ENCODE data around the gene TMEM176B.
A peak's percentile ranks its signal among the peaks of the same experiment; 100 is the strongest.
"Not testable (repeated sequence)": the region's sequence is repeated elsewhere in the genome, so short reads cannot be mapped to it uniquely, and the experiment has no call there.

The TMEM176B gene

DNA sequence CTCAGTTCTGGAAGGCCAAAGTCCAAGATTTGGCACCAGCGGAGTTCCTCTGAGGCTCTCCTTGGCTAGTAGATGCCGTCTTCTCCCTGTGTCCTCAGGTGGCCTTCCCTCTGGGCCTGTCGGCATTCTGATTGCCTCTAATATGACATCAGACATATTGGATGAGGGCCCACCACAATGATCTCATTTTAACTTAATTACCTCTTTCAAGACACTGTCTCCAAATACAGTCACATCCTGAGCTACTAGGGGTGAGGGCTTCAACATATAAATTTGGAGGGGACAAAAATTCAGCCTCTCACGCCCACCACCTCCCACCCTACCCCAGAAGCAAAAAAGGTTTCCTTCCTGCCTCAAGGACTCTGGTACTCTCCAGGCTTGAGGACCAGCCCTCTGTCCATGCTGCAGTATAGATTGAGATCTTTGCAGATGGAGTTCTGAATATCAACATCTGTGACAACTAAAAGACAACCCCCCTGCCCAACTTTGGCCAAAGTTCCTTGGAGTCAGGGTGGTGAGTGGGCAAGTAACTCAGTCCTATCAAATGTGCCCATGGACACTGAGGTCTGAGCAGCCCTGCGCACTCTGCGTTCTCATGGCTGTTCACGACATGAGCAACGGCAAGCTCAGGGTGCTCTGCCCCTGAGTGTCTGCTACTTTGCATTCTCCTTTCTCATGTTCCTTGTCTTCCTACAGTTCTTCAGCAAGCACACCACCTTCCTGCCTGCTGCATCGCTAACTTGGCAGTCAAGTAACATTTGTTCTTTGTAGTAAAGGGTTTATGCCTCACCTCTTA lies 11.5 kb downstream of the TMEM176B start:
- no peak for DNase-seq

GRCh38 chr7:150787321-150788281 lies 12.6 kb downstream of the TMEM176B start:
- no peak for DNase-seq

DNA sequence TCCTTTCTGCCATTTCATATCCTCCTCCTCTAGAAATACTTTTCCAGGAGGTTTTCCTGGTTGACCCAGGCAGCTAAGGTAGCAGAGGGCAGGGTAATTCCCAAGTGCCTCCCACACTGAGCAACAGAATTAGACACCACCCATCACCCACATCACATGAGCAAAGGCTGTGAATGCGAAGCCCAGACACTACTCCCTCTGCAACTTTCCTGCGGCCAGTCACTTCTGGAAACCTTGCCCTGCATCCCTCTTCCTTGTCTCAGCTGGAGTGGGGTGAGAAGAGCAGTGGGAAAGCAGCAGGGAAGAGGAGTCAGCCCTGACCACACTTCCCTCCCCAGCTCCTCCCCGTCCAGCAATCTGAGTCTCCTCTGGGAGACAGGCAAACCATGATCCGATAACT lies 15.2 kb downstream of the TMEM176B start:
- DNase-seq = no peak

DNA sequence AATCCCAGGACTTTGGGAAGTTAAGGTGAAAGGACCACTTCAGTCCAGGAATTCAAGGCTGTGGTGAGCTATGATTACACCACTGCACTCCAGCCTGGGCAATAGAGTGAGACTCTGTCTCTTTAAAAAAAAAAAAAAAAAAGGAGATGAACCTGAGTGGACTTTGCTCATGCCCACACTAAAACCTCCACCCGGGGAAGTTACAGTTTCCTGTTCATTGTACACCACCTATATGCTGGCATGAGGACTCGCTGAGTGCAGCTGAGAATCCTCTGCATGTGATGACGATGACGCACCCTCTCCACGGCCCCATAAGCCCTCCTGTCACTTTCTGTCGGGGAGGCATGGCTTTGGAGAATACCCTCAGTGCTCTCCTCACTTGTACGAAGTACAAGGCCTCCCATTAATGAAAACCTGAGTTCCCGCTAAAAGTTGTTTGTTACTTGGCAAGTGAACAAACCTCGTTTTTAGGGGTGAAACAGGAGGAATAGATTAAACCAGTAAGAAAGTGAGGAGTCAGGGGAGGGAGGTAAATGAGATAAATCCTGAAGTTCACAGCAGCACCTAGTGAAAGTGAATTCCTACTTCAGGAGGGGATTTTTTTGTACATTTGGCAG lies 15.9 kb downstream of the TMEM176B start:
- no peak for DNase-seq

DNA sequence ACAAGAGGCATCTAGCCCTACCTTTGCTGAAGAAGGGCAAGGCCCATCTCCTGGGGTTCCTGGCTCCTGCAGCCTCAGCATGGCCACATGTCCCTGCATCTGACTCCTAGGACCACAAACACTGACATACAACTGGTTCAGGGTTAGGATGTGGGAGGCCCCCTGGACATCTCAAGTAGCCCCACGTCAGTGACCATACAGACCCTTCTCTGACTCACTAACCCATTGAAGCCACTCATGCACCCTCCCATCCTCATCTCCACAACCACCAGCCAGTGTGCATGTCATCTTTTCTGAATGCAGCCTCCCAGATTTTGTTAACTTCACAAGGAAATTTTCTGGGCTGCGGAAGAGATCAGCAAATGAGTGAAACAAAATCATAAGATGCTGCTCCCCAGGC lies 18.2 kb downstream of the TMEM176B start:
- no peak for DNase-seq

DNA sequence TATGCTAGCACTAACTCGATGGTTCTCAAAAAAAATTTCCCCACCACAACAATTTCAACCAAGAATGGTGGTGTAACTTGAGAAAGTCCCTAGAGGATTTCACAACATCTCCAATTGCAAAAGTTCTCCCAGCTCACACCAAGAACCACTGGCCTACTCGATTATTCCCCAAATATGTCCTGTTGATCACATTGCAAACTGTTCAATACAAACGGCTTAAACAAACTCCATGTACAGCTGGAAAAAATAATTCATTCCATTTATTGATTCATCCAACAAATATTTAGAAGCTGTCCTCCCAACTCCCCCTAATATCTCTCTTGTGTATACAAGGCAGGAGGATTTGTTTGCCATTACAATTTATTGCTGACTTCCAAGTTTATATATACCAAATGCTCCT lies 19.1 kb downstream of the TMEM176B start:
- no peak for DNase-seq

GRCh38 chr7:150780292-150780691 lies 19.9 kb downstream of the TMEM176B start:
- DNase-seq = no peak

GRCh38 chr7:150778738-150779301 lies 21.3 kb downstream of the TMEM176B start:
- DNase-seq = peak; percentile 59

- no peak for DNase-seq
Measured at GRCh38 chr7:150778014-150778737, 22.0 kb downstream of the TMEM176B start.

DNA sequence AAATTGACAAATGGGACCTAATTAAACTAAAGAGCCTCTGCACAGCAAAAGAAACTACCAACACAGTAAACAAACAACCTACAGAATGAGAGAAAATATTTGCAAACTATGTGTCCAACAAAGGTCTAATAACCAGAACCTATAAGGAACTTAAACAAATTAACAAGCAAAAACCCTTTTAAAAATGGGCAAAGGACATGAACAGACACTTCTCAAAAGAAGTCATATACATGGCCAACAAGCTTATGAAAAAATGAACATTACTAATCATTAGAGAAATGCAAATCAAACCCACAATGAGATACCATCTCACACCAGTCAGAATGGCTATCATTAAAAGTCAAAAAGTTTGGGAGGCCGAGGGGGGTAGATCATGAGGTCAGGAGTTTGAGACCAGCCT lies 26.0 kb downstream of the TMEM176B start:
- not testable (repeated sequence) for DNase-seq

DNA sequence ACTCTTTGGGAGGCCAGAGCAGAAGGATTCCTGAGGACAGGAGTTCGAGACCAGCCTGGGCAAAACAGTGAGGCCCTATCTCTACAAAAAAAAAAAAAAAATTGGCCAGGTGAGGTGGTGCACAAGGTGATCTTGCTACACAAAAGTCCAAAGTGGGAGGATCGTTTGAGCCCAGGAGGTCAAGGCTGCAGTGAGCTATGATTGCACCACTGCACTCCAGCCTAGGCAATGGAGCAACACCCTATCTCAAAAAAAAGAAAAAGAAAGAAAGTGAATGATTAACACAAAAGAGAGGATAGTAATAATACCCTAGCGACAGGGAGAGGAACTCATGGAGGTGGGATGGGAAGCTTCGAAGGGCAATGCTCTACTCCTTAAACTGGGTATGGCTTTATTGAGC lies 30.4 kb downstream of the TMEM176B start:
- no peak for DNase-seq

DNA sequence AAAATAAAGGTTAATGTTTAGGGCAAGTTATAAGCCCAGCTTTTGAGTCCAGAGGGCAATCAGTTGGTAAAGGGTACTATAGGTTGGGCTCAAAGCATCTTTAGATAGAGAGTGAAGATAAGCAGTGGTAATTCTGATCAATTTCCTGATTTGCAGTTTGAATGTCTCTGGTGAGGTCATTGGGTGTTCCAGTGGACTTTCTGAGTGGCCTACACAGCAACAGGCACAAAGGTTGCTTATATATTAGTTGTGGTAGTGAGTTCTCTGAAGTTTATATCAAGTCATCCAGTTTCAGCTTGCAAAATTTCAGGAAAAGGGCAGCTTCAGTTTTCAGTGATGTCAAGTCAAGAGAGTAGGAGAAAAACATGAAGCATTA lies 33.8 kb downstream of the TMEM176B start:
- no peak for DNase-seq

DNA sequence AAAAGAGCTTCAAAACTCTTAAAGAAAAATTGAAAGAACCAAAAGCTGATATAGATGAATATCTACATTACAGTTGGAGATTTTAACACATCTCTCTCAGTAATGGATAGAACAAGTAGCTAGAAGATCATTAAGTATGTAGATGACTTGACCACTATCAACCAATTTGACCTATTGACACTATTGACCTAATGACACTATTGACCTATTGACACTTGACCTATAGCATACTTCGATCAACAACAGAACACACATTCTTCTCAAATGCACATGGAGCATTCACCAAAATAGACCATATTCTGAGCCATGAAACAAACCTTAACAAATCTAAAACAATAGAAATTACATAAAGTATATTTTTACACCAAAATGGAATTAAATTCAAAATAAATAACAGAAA lies 40.7 kb downstream of the TMEM176B start:
- no peak for DNase-seq

- no peak for DNase-seq
Measured at GRCh38 chr7:150756858-150757257, 43.3 kb downstream of the TMEM176B start.

DNA sequence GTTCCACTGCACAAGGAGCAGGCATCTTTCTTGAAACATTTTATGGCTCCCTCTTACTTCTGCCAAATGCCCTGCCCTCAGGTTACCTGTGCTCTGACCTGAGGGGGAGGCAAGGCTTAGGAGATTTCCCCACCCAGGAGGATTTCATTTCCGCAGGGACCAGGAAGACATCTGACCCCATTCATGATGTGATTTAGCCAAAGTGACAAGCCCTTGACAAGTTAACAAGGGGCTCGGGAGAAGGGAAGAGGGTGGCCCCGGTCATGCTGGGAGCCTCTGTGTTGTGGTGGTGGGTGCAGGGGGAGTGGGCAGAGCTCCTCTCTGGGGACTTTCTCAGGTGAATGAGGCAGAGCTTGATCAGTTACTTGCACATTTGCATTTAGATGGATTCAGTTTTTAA lies 44.0 kb downstream of the TMEM176B start:
- DNase-seq = no peak

DNA sequence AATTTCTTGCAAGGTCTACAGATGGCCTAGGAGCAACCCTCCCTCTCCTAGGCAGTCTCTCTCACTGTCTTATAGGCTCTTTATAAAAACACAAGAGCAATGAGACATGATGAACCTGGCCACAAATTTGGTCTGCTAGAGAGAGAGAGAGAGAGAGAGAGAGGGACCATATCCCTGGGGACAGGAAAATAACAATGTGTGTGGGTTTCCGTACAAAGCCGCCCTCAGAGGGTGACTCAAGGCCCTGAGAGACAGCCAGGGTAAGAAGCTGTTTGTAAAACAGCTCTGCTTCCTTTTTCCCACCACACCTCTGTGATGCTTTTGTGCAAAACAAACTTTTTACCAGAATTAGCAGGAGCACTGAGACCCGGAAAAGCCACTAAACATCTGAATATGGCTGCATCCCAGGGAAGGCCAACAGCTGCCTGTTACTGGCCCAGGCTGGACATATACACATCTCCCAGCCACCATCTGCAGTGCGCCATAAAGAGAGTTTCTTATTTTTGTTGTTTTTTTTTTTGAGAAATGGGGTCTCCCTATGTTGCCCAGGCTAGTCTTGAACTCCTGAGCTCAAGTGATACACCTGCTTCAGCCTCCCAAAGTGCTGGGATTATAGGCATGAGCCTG lies 44.6 kb downstream of the TMEM176B start:
- DNase-seq = no peak

DNA sequence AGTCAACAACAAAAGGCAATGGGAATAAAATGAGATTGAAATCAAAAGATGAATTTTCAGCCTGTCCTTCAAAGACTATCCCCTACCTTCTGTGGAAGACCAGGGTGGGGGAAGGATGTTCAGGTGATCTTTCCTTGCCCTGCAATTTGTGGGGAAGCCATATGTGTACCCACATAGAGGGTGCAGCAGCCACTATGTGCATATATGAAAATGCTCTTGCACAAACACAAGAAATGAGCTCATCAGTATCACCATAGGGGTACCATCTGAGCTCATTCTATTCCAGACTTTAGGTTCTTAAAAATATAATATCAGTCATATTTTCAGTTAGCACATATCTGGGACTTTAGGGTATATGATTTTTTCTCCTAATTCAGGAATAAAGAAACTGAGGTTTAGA lies 45.2 kb downstream of the TMEM176B start:
- DNase-seq = no peak

DNA sequence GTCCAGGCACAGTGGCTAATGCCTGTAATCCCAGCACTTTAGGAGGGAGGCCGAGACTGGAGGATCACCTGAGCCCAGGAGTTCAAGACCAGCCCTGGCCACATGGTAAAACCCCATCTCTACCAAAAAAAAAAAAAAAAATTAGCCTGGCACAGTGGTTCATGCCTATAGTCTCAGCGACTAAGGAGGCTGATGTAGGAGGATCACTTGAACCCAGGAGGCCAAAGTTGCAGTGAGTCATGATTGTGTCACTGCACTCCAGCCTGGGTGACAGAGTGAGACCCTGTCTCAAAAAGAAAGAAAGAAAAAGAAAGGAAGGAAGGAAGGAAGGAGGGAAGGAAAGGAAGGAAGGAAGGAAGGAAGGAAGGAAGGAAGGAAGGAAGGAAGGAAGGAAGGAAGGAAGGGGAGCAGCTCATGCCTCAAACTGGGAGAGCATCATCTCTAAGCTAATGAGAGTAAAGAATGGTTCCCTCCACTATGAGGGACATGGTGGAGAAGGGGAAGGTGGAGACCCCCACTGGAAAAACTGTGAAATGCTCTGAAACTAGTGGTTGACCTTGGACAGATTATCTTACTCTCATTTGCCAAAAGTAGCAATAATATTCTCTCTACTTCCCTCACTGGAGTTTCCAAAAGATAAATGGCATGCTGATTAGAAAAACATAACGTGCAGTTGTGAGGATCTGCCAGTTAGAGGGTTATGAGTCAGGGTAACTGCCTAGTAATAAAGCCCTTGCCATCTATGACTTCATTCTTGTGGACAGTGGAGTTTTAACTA lies 46.1 kb downstream of the TMEM176B start:
- DNase-seq = no peak

DNA sequence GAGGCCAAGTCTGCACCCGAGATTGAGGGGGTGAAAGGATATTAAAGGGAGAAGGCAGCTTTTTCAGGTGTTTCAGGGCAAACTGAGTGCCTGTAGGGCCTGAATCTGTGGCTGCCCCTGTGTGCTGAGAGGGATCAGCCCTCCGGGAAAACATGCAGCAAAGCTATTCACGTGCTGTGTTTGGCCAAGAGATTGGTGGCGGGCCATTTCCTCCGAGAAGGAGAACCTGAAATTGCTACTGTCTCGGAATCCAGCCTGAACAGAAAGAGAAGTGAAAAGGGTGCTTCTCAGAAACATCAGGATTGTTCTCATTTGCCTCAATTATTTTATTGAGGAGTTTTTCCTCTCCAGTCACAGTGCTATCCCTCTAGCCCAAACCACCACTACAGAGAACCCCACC lies 46.9 kb downstream of the TMEM176B start:
- DNase-seq = no peak

DNA sequence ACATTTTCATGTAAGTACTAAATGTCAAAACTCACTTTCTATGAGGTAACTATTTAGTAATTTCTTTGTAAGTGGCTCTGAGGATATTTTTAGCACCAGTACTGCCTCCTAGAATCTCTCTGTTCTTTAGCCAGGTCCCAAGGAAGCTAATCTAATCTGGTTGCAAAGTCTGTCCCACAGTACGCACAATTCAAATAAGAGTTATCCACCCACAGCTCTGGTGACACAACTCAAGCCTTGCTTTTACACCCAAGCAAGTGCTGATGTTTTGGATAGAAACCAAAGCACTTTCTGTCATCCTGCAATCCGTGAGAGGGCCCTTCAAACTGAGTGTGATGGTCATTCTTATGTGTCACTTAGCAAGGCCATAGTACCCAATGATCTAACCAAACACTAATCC lies 48.5 kb downstream of the TMEM176B start:
- no peak for DNase-seq

DNA sequence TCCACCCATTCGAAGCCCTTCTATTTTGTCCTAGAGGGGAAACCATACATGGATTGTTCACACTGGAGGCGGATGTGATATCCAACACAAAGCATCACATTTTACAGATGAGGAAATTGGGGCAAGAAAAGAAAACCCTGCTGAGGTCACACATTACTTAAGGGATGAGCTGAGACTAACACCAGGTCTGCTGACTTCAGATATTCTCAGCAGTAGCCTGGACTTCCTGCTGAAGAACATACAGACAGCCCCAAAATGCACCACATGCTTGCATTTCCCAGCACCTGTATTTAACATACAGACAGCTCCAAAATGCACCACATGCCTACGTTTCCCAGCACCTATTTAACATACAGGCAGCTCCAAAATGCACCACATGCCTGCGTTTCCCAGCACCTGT lies 51.8 kb downstream of the TMEM176B start:
- no peak for DNase-seq
